Loucy (cell line): ENCODE data around the gene RCC2.

ENCODE experiments used
- H2AFZ ChIP-seq: fragments of 200-600 bp; sonication (generic); 2 replicates; pipeline ENCODE4 v1.6.0; 2016; ENCODE audit warnings: antibody characterized with exemption, mild to moderate bottlenecking, low read length, moderate library complexity
- H3F3A ChIP-seq: fragments of 200-600 bp; 2 replicates; pipeline ENCODE4 v1.6.0; 2016; ENCODE audit warnings: antibody characterized with exemption, low read depth, mild to moderate bottlenecking
- H3K27me3 ChIP-seq: fragments of 200-600 bp; sonication (generic); 2 replicates; pipeline ENCODE4 v1.6.1; 2014; ENCODE audit warnings: low read length, mild to moderate bottlenecking; ENCODE audit not compliant: insufficient read depth, poor library complexity, severe bottlenecking
- H3K36me3 ChIP-seq: fragments of 200-600 bp; sonication (generic); 2 replicates; pipeline ENCODE4 v1.6.1; 2016; ENCODE audit warnings: low read length; ENCODE audit not compliant: insufficient read depth
- H3K4me1 ChIP-seq: fragments of 200-600 bp; sonication (generic); 2 replicates; pipeline ENCODE4 v1.5.1; 2014; ENCODE audit warnings: low read length, mild to moderate bottlenecking; ENCODE audit not compliant: insufficient read depth, poor library complexity, severe bottlenecking
- H3K4me2 ChIP-seq: fragments of 200-600 bp; sonication (generic); 2 replicates; pipeline ENCODE4 v1.6.0; 2014; ENCODE audit warnings: antibody characterized with exemption, low read length, low read depth, mild to moderate bottlenecking; ENCODE audit not compliant: poor library complexity, severe bottlenecking
- H3K4me3 ChIP-seq: fragments of 200-600 bp; sonication (generic); 2 replicates; pipeline ENCODE4 v1.5.1; 2014; ENCODE audit warnings: low read length, mild to moderate bottlenecking, mixed read lengths; ENCODE audit not compliant: poor library complexity, severe bottlenecking
- H3K79me2 ChIP-seq: fragments of 200-600 bp; sonication (generic); 2 replicates; pipeline ENCODE4 v1.6.1; 2014; ENCODE audit warnings: low read length; ENCODE audit not compliant: insufficient read depth
- H3K9ac ChIP-seq: fragments of 200-600 bp; sonication (generic); 2 replicates; pipeline ENCODE4 v1.6.0; 2014; ENCODE audit warnings: mild to moderate bottlenecking, low read depth, low read length, moderate library complexity; ENCODE audit not compliant: poor library complexity, severe bottlenecking
- H3K9me2 ChIP-seq: fragments of 200-600 bp; sonication (generic); replicated peaks from 2 replicates; pipeline ENCODE4 v1.6.1; 2016; ENCODE audit warnings: low read depth, low read length, mixed read lengths
- H3K9me3 ChIP-seq: fragments of 200-600 bp; sonication (generic); 2 replicates; pipeline ENCODE4 v1.6.1; 2014; ENCODE audit warnings: mild to moderate bottlenecking, antibody characterized with exemption, low read length, low read depth; ENCODE audit not compliant: insufficient read depth
- H4K20me1 ChIP-seq: fragments of 200-600 bp; sonication (generic); 2 replicates; pipeline ENCODE4 v1.6.0; 2014; ENCODE audit warnings: antibody characterized with exemption, low read length, mild to moderate bottlenecking; ENCODE audit not compliant: insufficient read depth, poor library complexity, severe bottlenecking
- EZH2phosphoT487 ChIP-seq: fragments of 200-600 bp; IDR thresholded peaks from 2 replicates; pipeline ENCODE4 v1.6.1; 2018; ENCODE audit warnings: antibody characterized with exemption, mild to moderate bottlenecking, moderate library complexity, borderline replicate concordance
- TF ChIP-seq, protein P1 (sequence below): fragments of 200-600 bp; sonication (generic); conservative IDR thresholded peaks from 2 replicates; pipeline ENCODE4 v1.5.1; 2014; ENCODE audit warnings: mild to moderate bottlenecking, antibody characterized with exemption, low read length

RCC2 gene

GRCh38 chr1:17420391-17420918 is 19.0 kb downstream of the RCC2 start:
- H3K36me3 ChIP-seq: peaks cover 99% of the 10 kb centered on the region
- H3K79me2 ChIP-seq: peaks cover 32% of the 10 kb centered on the region

DNA sequence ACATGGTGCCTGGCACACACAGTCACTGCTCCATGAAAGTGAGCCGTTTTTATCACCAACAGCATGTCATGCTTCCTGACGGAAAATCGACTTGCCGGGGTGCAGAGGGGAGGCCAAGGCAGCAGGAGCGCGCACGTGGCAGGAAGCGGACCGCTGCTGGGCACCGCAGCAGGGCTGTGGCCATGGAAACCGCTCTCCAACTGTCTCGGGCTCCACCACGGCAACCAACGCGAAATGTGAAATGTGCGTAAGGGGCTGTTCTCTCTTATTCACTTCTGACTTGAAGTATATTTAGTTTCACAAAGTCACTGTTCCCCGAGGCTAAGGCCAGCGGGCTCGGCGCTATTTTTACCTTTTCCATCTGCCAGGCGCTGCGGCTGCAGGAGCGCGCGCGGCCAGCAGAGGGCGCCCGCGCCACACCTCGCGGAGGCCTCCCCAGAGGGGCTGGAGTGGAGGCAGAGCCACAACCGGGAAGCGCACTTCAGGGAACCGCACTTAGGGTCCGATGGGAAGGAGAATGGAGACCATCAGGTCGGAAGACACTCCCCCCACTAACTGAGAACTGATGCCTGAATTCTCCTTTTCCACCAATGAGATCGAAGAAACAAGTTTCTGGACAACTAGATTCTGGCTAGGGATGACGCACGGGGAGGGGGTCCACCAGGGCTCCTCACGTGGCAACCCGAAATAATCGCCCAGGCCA is 19.7 kb downstream of the RCC2 start:
- H2AFZ ChIP-seq: no peak overlapping the region
- no peaks in the 10 kb centered on the region for H3K27me3 ChIP-seq
- peaks cover 64% of the 10 kb centered on the region for H4K20me1 ChIP-seq
- H3K9me3 ChIP-seq: no peaks in the 10 kb centered on the region
- H3K4me1 ChIP-seq: no peaks in the 10 kb centered on the region
- H3K36me3 ChIP-seq: peaks cover 99% of the 10 kb centered on the region
- H3K4me2 ChIP-seq: no peak overlapping the region
- H3K4me3 ChIP-seq: no peak overlapping the region
- H3K9ac ChIP-seq: no peak overlapping the region
- H3K79me2 ChIP-seq: peaks cover 25% of the 10 kb centered on the region; the same call in 1 of the 2 replicates
- H3F3A ChIP-seq: no peaks in the 10 kb centered on the region; the same call in 1 of the 2 replicates
- H3K9me2 ChIP-seq: no peaks in the 10 kb centered on the region
- TF ChIP-seq, protein P1, sequence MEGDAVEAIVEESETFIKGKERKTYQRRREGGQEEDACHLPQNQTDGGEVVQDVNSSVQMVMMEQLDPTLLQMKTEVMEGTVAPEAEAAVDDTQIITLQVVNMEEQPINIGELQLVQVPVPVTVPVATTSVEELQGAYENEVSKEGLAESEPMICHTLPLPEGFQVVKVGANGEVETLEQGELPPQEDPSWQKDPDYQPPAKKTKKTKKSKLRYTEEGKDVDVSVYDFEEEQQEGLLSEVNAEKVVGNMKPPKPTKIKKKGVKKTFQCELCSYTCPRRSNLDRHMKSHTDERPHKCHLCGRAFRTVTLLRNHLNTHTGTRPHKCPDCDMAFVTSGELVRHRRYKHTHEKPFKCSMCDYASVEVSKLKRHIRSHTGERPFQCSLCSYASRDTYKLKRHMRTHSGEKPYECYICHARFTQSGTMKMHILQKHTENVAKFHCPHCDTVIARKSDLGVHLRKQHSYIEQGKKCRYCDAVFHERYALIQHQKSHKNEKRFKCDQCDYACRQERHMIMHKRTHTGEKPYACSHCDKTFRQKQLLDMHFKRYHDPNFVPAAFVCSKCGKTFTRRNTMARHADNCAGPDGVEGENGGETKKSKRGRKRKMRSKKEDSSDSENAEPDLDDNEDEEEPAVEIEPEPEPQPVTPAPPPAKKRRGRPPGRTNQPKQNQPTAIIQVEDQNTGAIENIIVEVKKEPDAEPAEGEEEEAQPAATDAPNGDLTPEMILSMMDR: peak; percentile 91
- TF ChIP-seq EZH2phosphoT487: no peak

More at GRCh38 chr1:17420391-17420918, 19.0 kb downstream of the RCC2 start:
- Histone ChIP-seq H4K20me1 (peaks cover 66% of the 10 kb centered on the region), H3F3A (no peaks in the 10 kb centered on the region; the same call in 1 of the 2 replicates), H3K9me2 (no peaks in the 10 kb centered on the region), H3K9me3 (no peaks in the 10 kb centered on the region), H3K4me3 (no peak overlapping the region), H3K9ac (no peak overlapping the region), H3K4me1 (no peaks in the 10 kb centered on the region), H2AFZ (no peak overlapping the region), H3K4me2 (no peak overlapping the region), H3K27me3 (no peaks in the 10 kb centered on the region)
- TF ChIP-seq, protein P1: no peak
- no peak for TF ChIP-seq EZH2phosphoT487

GRCh38 chr1:17416389-17416788 is 23.1 kb downstream of the RCC2 start:
- H4K20me1 ChIP-seq: peaks cover 45% of the 10 kb centered on the region
- H3K79me2 ChIP-seq: no peaks in the 10 kb centered on the region
- no peak overlapping the region for H2AFZ ChIP-seq
- no peaks in the 10 kb centered on the region for H3K9me3 ChIP-seq
- H3K36me3 ChIP-seq: peaks cover 99% of the 10 kb centered on the region
- H3K9ac ChIP-seq: no peak overlapping the region
- no peaks in the 10 kb centered on the region for H3K27me3 ChIP-seq
- H3F3A ChIP-seq: no peaks in the 10 kb centered on the region; the same call in 1 of the 2 replicates
- H3K9me2 ChIP-seq: no peaks in the 10 kb centered on the region
- no peak for TF ChIP-seq EZH2phosphoT487
- TF ChIP-seq, protein P1: no peak
- H3K4me2 ChIP-seq: no peak overlapping the region
- H3K4me3 ChIP-seq: no peak overlapping the region
- no peaks in the 10 kb centered on the region for H3K4me1 ChIP-seq
